K562 (cell line): ENCODE data around the gene SLC31A1. TPM values are rescaled to one million over a fixed set of nuclear protein-coding genes. Genes with fewer than 3 reads are reported as not detected.

Source experiments
- CAMTA2 ChIP-seq: fragments of 250-450 bp; sonication (Bioruptor Pico); conservative IDR thresholded peaks from 2 replicates; pipeline ENCODE4 v1.5.1; 2022
- CHD4 ChIP-seq: fragments of 200-600 bp; sonication (generic); IDR thresholded peaks from 3 replicates; pipeline ENCODE4 v1.6.1; 2012; ENCODE audit warnings: low read depth, mild to moderate bottlenecking, mixed read lengths, low read length, inconsistent platforms; ENCODE audit not compliant: insufficient read depth, insufficient replicate concordance, poor library complexity, severe bottlenecking
- EP300 ChIP-seq: IDR thresholded peaks from 2 replicates; pipeline ENCODE4 v1.6.1; 2012; ENCODE audit warnings: low read length, improper control_type of control experiment
- MTF1 ChIP-seq: fragments of 250-450 bp; sonication (Bioruptor Pico); IDR thresholded peaks from 2 replicates; pipeline ENCODE4 v1.9.0; 2021; ENCODE audit warnings: moderate library complexity, mild to moderate bottlenecking, inconsistent platforms, borderline replicate concordance
- POLR2AphosphoS5 ChIP-seq: IDR thresholded peaks from 2 replicates; pipeline ENCODE4 v1.6.1; 2011; ENCODE audit warnings: mild to moderate bottlenecking, low read depth, low read length, moderate library complexity; ENCODE audit not compliant: control insufficient read depth, insufficient read depth
- PYGO2 ChIP-seq: fragments of 450-650 bp; IDR thresholded peaks from 2 replicates; pipeline ENCODE4 v1.6.1; 2016; ENCODE audit warnings: mild to moderate bottlenecking, missing genetic modification characterization, moderate library complexity, missing compliant biosample characterization
- SMAD1 ChIP-seq: fragments of 150-350 bp; IDR thresholded peaks from 2 replicates; pipeline ENCODE4 v1.6.1; 2014; ENCODE audit warnings: low read length, low read depth; ENCODE audit not compliant: partially characterized antibody
- TEAD1 ChIP-seq, 2 experiments: fragments of 450-650 bp in 1 of 2; sonication (generic) in 1 of 2; formaldehyde crosslinking; IDR thresholded peaks; 2 replicates each; pipeline versions ENCODE4 v1.4.0 to v1.8.0; 2020 to 2022; ENCODE audit warnings: mild to moderate bottlenecking in 2 of 2, missing genetic modification reagents in 1 of 2
- ZNF23 ChIP-seq: fragments of 250-450 bp; sonication (Bioruptor Pico); IDR thresholded peaks from 2 replicates; pipeline ENCODE4 v1.4.0; 2020; ENCODE audit warnings: mild to moderate bottlenecking
- polyA plus RNA-seq, 8 experiments: library from polyadenylated mRNA; depleted of rRNA in 4 of 8; stranded (reverse) in 5 of 8; unstranded in 3 of 8; fragments of >200 nt; fragmentation: Nextera tagmentation in 2 of 8; fragmentation: Illumina TruSeq in 1 of 8; extraction: Ambion mirVana in 2 of 8; extraction: Trizol in 1 of 8; gene quantifications; 2 replicates each; pipeline versions ENCODE4 v1.2.1 to v1.2.3, GENCODE V29; 2011 to 2014; ENCODE audit warnings: inconsistent platforms in 1 of 8, missing spikeins in 1 of 8
- total RNA-seq, 7 experiments: library from RNA; depleted of rRNA in 6 of 7; stranded (reverse); fragments of >200 nt in 6 of 7; fragmentation: Illumina TruSeq in 2 of 7; extraction: Trizol in 2 of 7; gene quantifications; 2 replicates each; pipeline versions ENCODE4 v1.2.1 to v1.2.3, GENCODE V29; 2011 to 2021; ENCODE audit warnings: low replicate concordance in 1 of 7
- TF ChIP-seq, protein P1 (sequence below), 2 experiments: fragments of 450-650 bp in 1 of 2; sonication (generic) in 1 of 2; formaldehyde crosslinking in 1 of 2; IDR thresholded peaks; 2 replicates each; pipeline versions ENCODE4 v1.7.1 to v1.9.0; 2016 to 2022; ENCODE audit warnings: inconsistent platforms in 1 of 2, mild to moderate bottlenecking in 1 of 2, missing genetic modification reagents in 1 of 2
- TF ChIP-seq, protein P2 (sequence below): fragments of 250-450 bp; sonication (Bioruptor Pico); IDR thresholded peaks from 2 replicates; pipeline ENCODE4 v1.4.0; 2020; ENCODE audit warnings: borderline replicate concordance
- TF ChIP-seq, protein P3 (sequence below): fragments of 200-400 bp; formaldehyde crosslinking; IDR thresholded peaks from 2 replicates; pipeline ENCODE4 v1.6.1; 2017; ENCODE audit warnings: mild to moderate bottlenecking, low read depth, low read length, moderate library complexity

Gene SLC31A1
- total and polyA plus RNA-seq, 9 of the 15 experiments (the other 6 are each of a cell fraction or from before 2014, with no cell fraction given): 15.4 to 40.7 (median 25.9) TPM

DNA sequence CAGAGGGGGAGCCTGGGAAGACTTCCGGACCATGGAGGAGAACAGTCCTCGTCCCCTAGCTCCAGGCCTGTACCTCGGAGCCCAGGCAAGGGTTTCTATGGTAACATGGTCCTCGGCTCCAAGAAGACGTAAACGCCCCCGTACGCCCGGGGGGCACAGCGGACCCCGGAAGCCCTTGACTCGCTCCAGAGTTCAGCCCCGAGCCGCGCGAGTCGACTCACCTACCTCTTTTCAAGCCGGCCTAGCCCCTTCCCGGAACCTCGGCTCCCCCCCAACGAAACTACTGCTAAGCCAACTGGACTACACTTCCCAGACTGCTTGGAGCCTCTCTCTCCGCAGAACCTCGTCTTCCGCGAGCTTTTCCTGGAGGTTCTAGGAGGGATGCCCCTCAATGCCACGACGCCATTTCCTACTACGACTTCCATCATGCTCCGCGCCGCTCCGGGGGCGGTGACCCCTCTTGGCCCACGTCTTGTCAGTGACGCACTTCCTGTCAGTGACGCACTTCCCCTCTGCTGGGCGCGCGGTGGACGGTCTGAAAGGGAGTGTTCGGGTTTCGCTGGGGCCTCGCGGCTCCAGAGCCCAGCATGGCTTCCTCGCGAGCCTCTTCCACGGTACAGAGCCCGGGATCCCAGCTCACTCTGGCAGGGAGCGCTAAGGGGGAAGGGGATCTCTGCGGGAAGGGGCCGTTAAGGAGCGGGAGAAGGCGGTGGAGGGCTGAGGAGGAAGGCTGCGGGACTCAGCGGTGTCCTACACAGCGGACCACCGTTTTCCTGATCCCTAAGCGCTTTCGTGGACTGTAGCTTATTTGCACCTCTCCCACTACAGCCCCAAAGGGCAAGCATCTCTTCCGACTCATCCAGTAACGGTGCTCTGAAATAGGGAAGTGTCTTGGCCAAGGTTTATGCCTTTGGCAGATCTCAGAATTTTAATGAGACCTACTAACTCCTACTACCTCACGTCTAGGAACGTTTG, 54.1 kb downstream of the SLC31A1 start, which contains the start of the genes CDC26 and PRPF4 (continued):
- TF ChIP-seq TEAD1 (CRISPR knock-in tag; IDR thresholded peaks at IDR 0.05) (peak in 1 of 2 experiments; percentile 66; a peak in 2 of 4 replicates), PYGO2 (no peak), MTF1 (CRISPR knock-in tag) (no peak), SMAD1 (peak; percentile 91), ZNF23 (no peak), CHD4 (no peak), EP300 (0 out of 2 replicates have a peak, but pooled peaks have one; percentile 2), POLR2AphosphoS5 (peak; percentile 96), CAMTA2 (CRISPR knock-in tag) (no peak)
- TF ChIP-seq, protein P1, sequence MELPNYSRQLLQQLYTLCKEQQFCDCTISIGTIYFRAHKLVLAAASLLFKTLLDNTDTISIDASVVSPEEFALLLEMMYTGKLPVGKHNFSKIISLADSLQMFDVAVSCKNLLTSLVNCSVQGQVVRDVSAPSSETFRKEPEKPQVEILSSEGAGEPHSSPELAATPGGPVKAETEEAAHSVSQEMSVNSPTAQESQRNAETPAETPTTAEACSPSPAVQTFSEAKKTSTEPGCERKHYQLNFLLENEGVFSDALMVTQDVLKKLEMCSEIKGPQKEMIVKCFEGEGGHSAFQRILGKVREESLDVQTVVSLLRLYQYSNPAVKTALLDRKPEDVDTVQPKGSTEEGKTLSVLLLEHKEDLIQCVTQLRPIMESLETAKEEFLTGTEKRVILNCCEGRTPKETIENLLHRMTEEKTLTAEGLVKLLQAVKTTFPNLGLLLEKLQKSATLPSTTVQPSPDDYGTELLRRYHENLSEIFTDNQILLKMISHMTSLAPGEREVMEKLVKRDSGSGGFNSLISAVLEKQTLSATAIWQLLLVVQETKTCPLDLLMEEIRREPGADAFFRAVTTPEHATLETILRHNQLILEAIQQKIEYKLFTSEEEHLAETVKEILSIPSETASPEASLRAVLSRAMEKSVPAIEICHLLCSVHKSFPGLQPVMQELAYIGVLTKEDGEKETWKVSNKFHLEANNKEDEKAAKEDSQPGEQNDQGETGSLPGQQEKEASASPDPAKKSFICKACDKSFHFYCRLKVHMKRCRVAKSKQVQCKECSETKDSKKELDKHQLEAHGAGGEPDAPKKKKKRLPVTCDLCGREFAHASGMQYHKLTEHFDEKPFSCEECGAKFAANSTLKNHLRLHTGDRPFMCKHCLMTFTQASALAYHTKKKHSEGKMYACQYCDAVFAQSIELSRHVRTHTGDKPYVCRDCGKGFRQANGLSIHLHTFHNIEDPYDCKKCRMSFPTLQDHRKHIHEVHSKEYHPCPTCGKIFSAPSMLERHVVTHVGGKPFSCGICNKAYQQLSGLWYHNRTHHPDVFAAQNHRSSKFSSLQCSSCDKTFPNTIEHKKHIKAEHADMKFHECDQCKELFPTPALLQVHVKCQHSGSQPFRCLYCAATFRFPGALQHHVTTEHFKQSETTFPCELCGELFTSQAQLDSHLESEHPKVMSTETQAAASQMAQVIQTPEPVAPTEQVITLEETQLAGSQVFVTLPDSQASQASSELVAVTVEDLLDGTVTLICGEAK (IDR thresholded peaks at IDR 0.05): peak; percentile 97
- TF ChIP-seq, protein P1 (CRISPR knock-in tag; IDR thresholded peaks at IDR 0.05): no peak
- TF ChIP-seq, protein P2, sequence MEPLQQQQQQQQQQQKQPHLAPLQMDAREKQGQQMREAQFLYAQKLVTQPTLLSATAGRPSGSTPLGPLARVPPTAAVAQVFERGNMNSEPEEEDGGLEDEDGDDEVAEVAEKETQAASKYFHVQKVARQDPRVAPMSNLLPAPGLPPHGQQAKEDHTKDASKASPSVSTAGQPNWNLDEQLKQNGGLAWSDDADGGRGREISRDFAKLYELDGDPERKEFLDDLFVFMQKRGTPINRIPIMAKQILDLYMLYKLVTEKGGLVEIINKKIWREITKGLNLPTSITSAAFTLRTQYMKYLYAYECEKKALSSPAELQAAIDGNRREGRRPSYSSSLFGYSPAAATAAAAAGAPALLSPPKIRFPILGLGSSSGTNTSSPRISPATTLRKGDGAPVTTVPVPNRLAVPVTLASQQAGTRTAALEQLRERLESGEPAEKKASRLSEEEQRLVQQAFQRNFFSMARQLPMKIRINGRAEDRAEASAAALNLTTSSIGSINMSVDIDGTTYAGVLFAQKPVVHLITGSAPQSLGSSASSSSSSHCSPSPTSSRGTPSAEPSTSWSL: no peak
- TF ChIP-seq, protein P3, sequence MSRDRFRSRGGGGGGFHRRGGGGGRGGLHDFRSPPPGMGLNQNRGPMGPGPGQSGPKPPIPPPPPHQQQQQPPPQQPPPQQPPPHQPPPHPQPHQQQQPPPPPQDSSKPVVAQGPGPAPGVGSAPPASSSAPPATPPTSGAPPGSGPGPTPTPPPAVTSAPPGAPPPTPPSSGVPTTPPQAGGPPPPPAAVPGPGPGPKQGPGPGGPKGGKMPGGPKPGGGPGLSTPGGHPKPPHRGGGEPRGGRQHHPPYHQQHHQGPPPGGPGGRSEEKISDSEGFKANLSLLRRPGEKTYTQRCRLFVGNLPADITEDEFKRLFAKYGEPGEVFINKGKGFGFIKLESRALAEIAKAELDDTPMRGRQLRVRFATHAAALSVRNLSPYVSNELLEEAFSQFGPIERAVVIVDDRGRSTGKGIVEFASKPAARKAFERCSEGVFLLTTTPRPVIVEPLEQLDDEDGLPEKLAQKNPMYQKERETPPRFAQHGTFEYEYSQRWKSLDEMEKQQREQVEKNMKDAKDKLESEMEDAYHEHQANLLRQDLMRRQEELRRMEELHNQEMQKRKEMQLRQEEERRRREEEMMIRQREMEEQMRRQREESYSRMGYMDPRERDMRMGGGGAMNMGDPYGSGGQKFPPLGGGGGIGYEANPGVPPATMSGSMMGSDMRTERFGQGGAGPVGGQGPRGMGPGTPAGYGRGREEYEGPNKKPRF: no peak
